ENCODE results near the gene DACT2.
"Not testable (repeated sequence)": the region's sequence is repeated elsewhere in the genome, so short reads cannot be mapped to it uniquely, and the experiment has no call there.

DACT2 gene

GRCh38 chr6:168319279-168320111 is at the start of gene DACT2:
TSS of gene DACT2 (minus strand) at chr6:168319777. CDS start at chr6:168319633, 144 bp downstream.
- DNase-seq: no peak

GRCh38 chr6:168368936-168369335 is 49.4 kb upstream of the DACT2 start:
- no peak for DNase-seq

- DNase-seq: no peak
Observed at GRCh38 chr6:168368066-168368820, 48.7 kb upstream of the DACT2 start.

- no peak for DNase-seq
Observed at GRCh38 chr6:168367285-168367751, 47.7 kb upstream of the DACT2 start.

GRCh38 chr6:168366473-168366872 is 46.9 kb upstream of the DACT2 start:
- no peak for DNase-seq

GRCh38 chr6:168365422-168366165 is 46.0 kb upstream of the DACT2 start:
- DNase-seq: no peak

- DNase-seq: no peak
Observed at GRCh38 chr6:168364793-168365421, 45.3 kb upstream of the DACT2 start.

GRCh38 chr6:168363811-168364792 is 44.5 kb upstream of the DACT2 start:
- DNase-seq: no peak

- DNase-seq: no peak
Observed at GRCh38 chr6:168363302-168363701, 43.7 kb upstream of the DACT2 start.

GRCh38 chr6:168362276-168362990 is 42.9 kb upstream of the DACT2 start:
- no peak for DNase-seq

- no peak for DNase-seq
Observed at GRCh38 chr6:168361766-168362165, 42.2 kb upstream of the DACT2 start.

GRCh38 chr6:168359794-168360193 is 40.2 kb upstream of the DACT2 start:
- DNase-seq: no peak

GRCh38 chr6:168358842-168359420 is 39.4 kb upstream of the DACT2 start:
- no peak for DNase-seq

GRCh38 chr6:168356872-168357271 is 37.3 kb upstream of the DACT2 start:
- DNase-seq: not testable (repeated sequence)

- no peak for DNase-seq
Observed at GRCh38 chr6:168355716-168356522, 36.3 kb upstream of the DACT2 start.

GRCh38 chr6:168354338-168354737 is 34.8 kb upstream of the DACT2 start:
- no peak for DNase-seq

- no peak for DNase-seq
Observed at GRCh38 chr6:168353041-168353440, 33.5 kb upstream of the DACT2 start.

- DNase-seq: no peak
Observed at GRCh38 chr6:168352096-168352495, 32.5 kb upstream of the DACT2 start.

GRCh38 chr6:168349718-168350210 is 30.2 kb upstream of the DACT2 start:
- no peak for DNase-seq

Measured in activated gamma-delta T cell treated with Interleukin-2 at 50 U/mL for 16 hours (primary cell).